H1 (cell line): Measurements from ENCODE around the gene ZNF283. TPM values are rescaled to one million over a fixed set of nuclear protein-coding genes. Genes with fewer than 3 reads are reported as not detected.

Experiments
- ASH2L ChIP-seq: fragments of 200-600, 300-600 bp; sonication (generic); IDR thresholded peaks from one replicate; pipeline ENCODE4 v1.7.1; 2017; ENCODE audit warnings: low read length
- CHD7 ChIP-seq: fragments of 300-600 bp; sonication (generic); IDR thresholded peaks from 2 replicates; pipeline ENCODE4 v1.7.1; 2012; ENCODE audit warnings: low read length, moderate library complexity, mild to moderate bottlenecking, inconsistent platforms; ENCODE audit not compliant: insufficient replicate concordance
- polyA plus RNA-seq, 7 experiments: library from polyadenylated mRNA; depleted of rRNA in 3 of 7; stranded (reverse) in 5 of 7; unstranded in 2 of 7; fragments of >200 nt in 5 of 7; fragments of 200-250 nt in 2 of 7; gene quantifications; 1 replicate in 5 of 7; 2 replicates in 1 of 7; 4 replicates in 1 of 7; pipeline versions ENCODE4 v1.2.1 to v1.2.3, GENCODE V29; 2011 to 2013; ENCODE audit warnings: missing spikeins in 2 of 7, mixed read lengths in 2 of 7
- total RNA-seq: library from RNA; stranded (reverse); fragmentation: NEBNext Ultra II Directional; extraction: Animal tissue kit (Norgen Biotek cat#: 25700); gene quantifications from 2 replicates; pipeline ENCODE4 v1.2.1, GENCODE V29; 2021

The ZNF283 gene
- total and polyA plus RNA-seq, 2 of the 8 experiments (the other 6 are each of a cell fraction or from before 2014, with no cell fraction given): 1.1 to 4.3 TPM

DNA sequence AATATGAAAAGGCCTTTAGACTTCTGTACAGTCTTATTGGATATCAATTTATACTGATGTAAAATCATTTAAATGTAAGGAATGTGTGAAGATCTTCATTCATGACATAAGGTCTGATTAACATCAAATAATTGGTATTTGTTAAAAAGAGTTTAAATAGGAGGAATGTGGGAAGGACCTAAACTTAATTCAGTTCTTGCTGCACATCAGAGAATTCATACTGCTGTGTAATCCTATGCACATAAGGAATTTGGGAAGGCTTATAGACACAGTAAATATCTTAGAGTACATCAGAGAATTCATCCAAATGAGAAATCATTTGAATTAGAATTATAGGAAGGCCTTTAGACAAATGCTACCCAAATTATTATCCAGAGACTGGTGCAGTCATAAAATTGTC is 21.7 kb downstream of the ZNF283 start (continued):
- no peak for TF ChIP-seq CHD7
- TF ChIP-seq ASH2L: no peak
- TF ChIP-seq, all 59 proteins: peak for 1
